GM12878 (cell line): ENCODE results near the gene SETD1A. TPM values are rescaled to one million over a fixed set of nuclear protein-coding genes. Genes with fewer than 3 reads are reported as not detected.

Experiments used
- ATAC-seq: fragments of 200-7000 bp; cut with Tn5 transposase; 3 replicates; pipeline ENCODE4 v1.9.1; 2020; ENCODE audit warnings: mild to moderate bottlenecking, moderate library complexity
- BruUV-seq: library from RNA; stranded (reverse); fragments of 400-500 nt; replicated peaks from 2 replicates; lab custom pipeline; 2021; lab: Mats Ljungman, UMichigan
- CTCF ChIA-PET: fragments of 300-600 bp; sonication (Branson Sonifier 250); formaldehyde crosslinking; extraction: SDS; loops from one replicate; lab custom pipeline; 2021; ENCODE audit warnings: inconsistent platforms; lab: Yijun Ruan, JAX
- POLR2A ChIA-PET: fragments of 350-600 bp; formaldehyde crosslinking; extraction: SDS; loops from one replicate; lab custom pipeline; 2021; ENCODE audit warnings: inconsistent platforms; lab: Charles Lee
- RAD21 ChIA-PET: fragments of 300-600 bp; sonication (Branson Sonifier 250); formaldehyde crosslinking; loops from one replicate; lab custom pipeline; 2023; ENCODE audit warnings: antibody characterized with exemption; ENCODE audit not compliant: unreplicated experiment; lab: Charles Lee
- SMC1A ChIA-PET: fragments of 300-600 bp; sonication (Branson Sonifier 250); formaldehyde crosslinking; loops from one replicate; lab custom pipeline; 2023; ENCODE audit not compliant: unreplicated experiment, uncharacterized antibody; lab: Charles Lee
- DNase-seq: peaks from one replicate; pipeline ENCODE4 v3.0.0-alpha.2; 2011; ENCODE audit warnings: low read depth, low spot score
- FAIRE-seq: peaks from 3 replicates; lab custom pipeline; 2011; peaks lifted over from hg19 to GRCh38; lab: Jason Lieb, UNC
- H2AFZ ChIP-seq: 2 replicates; pipeline ENCODE4 v1.6.0; 2011; ENCODE audit warnings: low read depth, low read length, control low read depth; ENCODE audit not compliant: control insufficient read depth
- H3K27ac ChIP-seq: 2 replicates; pipeline ENCODE4 v1.5.1; 2011; ENCODE audit warnings: control low read depth; ENCODE audit not compliant: control insufficient read depth, insufficient read depth
- H3K27me3 ChIP-seq, 2 experiments: replicated peaks in 1 of 2; 2 replicates each; pipeline versions ENCODE4 v1.6.0 to v1.6.1; 2011; ENCODE audit warnings: low read length in 1 of 2; ENCODE audit not compliant: control insufficient read depth in 2 of 2, insufficient read depth in 2 of 2
- H3K36me3 ChIP-seq, 2 experiments: 2 replicates each; pipeline ENCODE4 v1.5.1; 2011; ENCODE audit warnings: low read length in 1 of 2; ENCODE audit not compliant: control insufficient read depth in 2 of 2, insufficient read depth in 2 of 2
- H3K4me1 ChIP-seq: 2 replicates; pipeline ENCODE4 v1.6.1; 2011; ENCODE audit warnings: mild to moderate bottlenecking, low read length, moderate library complexity, mixed read lengths; ENCODE audit not compliant: control insufficient read depth, insufficient read depth
- H3K4me2 ChIP-seq: 2 replicates; pipeline ENCODE4 v1.6.0; 2011; ENCODE audit warnings: control low read depth; ENCODE audit not compliant: control insufficient read depth, insufficient read depth
- H3K4me3 ChIP-seq: fragments of 200-600 bp; sonication (generic); 2 replicates; pipeline ENCODE4 v1.5.1; 2016
- H3K79me2 ChIP-seq: 2 replicates; pipeline ENCODE4 v1.6.0; 2011; ENCODE audit warnings: low read length; ENCODE audit not compliant: control insufficient read depth, insufficient read depth
- H3K9ac ChIP-seq: 2 replicates; pipeline ENCODE4 v1.8.0; 2011; ENCODE audit warnings: low read length, control low read depth, mixed read lengths; ENCODE audit not compliant: control insufficient read depth, insufficient read depth
- H3K9me3 ChIP-seq: replicated peaks from 3 replicates; pipeline ENCODE4 v1.5.1; 2011; ENCODE audit warnings: mild to moderate bottlenecking, low read length; ENCODE audit not compliant: control insufficient read depth, insufficient read depth
- H4K20me1 ChIP-seq: 2 replicates; pipeline ENCODE4 v1.6.0; 2011; ENCODE audit not compliant: control insufficient read depth, insufficient read depth
- CHD4 ChIP-seq: fragments of 200-600 bp; sonication (generic); IDR thresholded peaks from 2 replicates; pipeline ENCODE4 v1.6.1; 2016; ENCODE audit warnings: mild to moderate bottlenecking
- FOXK2 ChIP-seq: fragments of 450-650 bp; IDR thresholded peaks from 2 replicates; pipeline ENCODE4 v1.6.1; 2017; ENCODE audit warnings: mild to moderate bottlenecking, moderate library complexity
- GATAD2B ChIP-seq: fragments of 450-650 bp; conservative IDR thresholded peaks from 2 replicates; pipeline ENCODE4 v1.6.1; 2017; ENCODE audit warnings: low read depth, mild to moderate bottlenecking, moderate library complexity
- HDAC2 ChIP-seq: fragments of 200-600 bp; sonication (generic); IDR thresholded peaks from 2 replicates; pipeline ENCODE4 v1.6.1; 2017
- IRF4 ChIP-seq: IDR thresholded peaks from 2 replicates; pipeline ENCODE4 v1.6.1; 2011; ENCODE audit warnings: low read depth, low read length
- NRF1 ChIP-seq: conservative IDR thresholded peaks from 2 replicates; pipeline ENCODE4 v1.6.1; 2011; ENCODE audit warnings: mild to moderate bottlenecking, low read depth, low read length, improper control_type of control experiment
- POLR2A ChIP-seq: IDR thresholded peaks from 2 replicates; pipeline ENCODE4 v1.6.1; 2011; ENCODE audit warnings: low read depth, mild to moderate bottlenecking, low read length
- POU2F2 ChIP-seq: IDR thresholded peaks from 3 replicates; pipeline ENCODE4 v1.6.1; 2011; ENCODE audit warnings: low read depth, mild to moderate bottlenecking, low read length, borderline replicate concordance
- WGBS: methylation state at CpG from one replicate; pipeline ENCODE4 v1.1.6; 2016; ENCODE audit warnings: low lambda C conversion rate; ENCODE audit not compliant: insufficient replicate concordance, insufficient coverage; ENCODE audit errors: missing lambda C conversion rate; 5-methylcytosine and 5-hydroxymethylcytosine counted together
- in situ Hi-C: fragments of 300-500 bp; cut with MboI; formaldehyde crosslinking; loops from 9 replicates; pipeline ENCODE4 v1.14.3; 2018; ENCODE audit warnings: mixed read lengths
- intact Hi-C: fragments of 100-400 bp; cut with micrococcal nuclease; formaldehyde crosslinking; loops from one replicate; pipeline ENCODE4 v1.14.2; 2022; ENCODE audit not compliant: unreplicated experiment
- polyA plus RNA-seq, 11 experiments: library from polyadenylated mRNA; depleted of rRNA in 4 of 11; unstranded in 6 of 11; stranded (reverse) in 5 of 11; fragments of >200 nt; fragmentation: Nextera tagmentation in 4 of 11; fragmentation: Illumina TruSeq in 1 of 11; extraction: Ambion mirVana in 4 of 11; extraction: Trizol in 1 of 11; gene quantifications; 1 replicate in 1 of 11; 2 replicates in 10 of 11; pipeline versions ENCODE4 v1.2.1 to v1.2.3, GENCODE V29; 2011 to 2016; ENCODE audit warnings: inconsistent platforms in 2 of 11, missing spikeins in 2 of 11, low read depth in 1 of 11
- total RNA-seq, 4 experiments: library from RNA; depleted of rRNA in 3 of 4; stranded (reverse); fragments of >200 nt in 3 of 4; fragmentation: Illumina TruSeq in 1 of 4; extraction: Trizol in 1 of 4; gene quantifications; 2 replicates each; pipeline versions ENCODE4 v1.2.1 to v1.2.3, GENCODE V29; 2013 to 2021
- TF ChIP-seq, protein P1 (sequence below): fragments of 450-650 bp; IDR thresholded peaks from 2 replicates; pipeline ENCODE4 v1.6.1; 2017; ENCODE audit warnings: mild to moderate bottlenecking, moderate library complexity
- TF ChIP-seq, protein P2 (sequence below): IDR thresholded peaks from 2 replicates; pipeline ENCODE4 v1.6.1; 2012; ENCODE audit warnings: low read depth, low read length, improper control_type of control experiment
- TF ChIP-seq, protein P3 (sequence below): fragments of 450-650 bp; IDR thresholded peaks from 2 replicates; pipeline ENCODE4 v1.6.1; 2016; ENCODE audit warnings: mild to moderate bottlenecking
- TF ChIP-seq, protein P4 (sequence below): fragments of 450-650 bp; IDR thresholded peaks from 2 replicates; pipeline ENCODE4 v1.6.1; 2017; ENCODE audit warnings: borderline replicate concordance

The SETD1A gene
- total and polyA plus RNA-seq, 10 of the 15 experiments (the other 5 are each of a cell fraction or from before 2014, with no cell fraction given), result 0.02 to 25.9 (median 4.9) TPM

DNA sequence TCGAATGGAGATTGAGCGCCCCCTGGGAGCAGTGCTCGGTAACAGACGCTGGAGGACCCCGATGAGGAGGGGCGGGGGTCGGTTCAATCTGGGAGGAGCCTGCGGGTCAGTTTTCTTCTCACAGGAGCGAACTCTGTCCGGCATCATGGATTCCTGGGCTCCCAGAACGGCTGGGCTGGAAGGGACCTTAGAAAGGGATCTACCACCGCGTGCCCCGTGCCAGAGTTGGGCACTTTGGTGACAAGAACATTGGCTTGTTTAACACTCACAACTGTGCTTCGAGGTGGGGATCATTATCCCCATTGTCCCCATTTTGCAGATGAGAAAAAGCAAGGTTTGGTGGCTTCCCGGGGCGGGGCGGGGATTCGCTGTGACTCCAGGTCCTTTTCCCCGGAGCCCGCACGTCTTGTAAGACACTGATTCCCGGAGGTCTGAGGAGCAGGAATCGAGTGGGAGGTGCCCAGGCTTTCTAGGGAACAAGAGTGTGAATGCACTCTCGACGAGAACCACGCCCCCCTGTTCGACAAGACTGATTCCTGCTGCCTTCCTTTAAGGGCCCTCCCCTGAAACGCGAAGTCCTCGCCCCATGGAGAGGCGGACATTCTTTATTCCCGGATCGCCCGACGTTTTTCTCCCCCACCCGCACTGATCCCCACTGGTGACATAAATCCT, 35.7 kb upstream of the SETD1A start (continued):
- TF ChIP-seq, protein P1, sequence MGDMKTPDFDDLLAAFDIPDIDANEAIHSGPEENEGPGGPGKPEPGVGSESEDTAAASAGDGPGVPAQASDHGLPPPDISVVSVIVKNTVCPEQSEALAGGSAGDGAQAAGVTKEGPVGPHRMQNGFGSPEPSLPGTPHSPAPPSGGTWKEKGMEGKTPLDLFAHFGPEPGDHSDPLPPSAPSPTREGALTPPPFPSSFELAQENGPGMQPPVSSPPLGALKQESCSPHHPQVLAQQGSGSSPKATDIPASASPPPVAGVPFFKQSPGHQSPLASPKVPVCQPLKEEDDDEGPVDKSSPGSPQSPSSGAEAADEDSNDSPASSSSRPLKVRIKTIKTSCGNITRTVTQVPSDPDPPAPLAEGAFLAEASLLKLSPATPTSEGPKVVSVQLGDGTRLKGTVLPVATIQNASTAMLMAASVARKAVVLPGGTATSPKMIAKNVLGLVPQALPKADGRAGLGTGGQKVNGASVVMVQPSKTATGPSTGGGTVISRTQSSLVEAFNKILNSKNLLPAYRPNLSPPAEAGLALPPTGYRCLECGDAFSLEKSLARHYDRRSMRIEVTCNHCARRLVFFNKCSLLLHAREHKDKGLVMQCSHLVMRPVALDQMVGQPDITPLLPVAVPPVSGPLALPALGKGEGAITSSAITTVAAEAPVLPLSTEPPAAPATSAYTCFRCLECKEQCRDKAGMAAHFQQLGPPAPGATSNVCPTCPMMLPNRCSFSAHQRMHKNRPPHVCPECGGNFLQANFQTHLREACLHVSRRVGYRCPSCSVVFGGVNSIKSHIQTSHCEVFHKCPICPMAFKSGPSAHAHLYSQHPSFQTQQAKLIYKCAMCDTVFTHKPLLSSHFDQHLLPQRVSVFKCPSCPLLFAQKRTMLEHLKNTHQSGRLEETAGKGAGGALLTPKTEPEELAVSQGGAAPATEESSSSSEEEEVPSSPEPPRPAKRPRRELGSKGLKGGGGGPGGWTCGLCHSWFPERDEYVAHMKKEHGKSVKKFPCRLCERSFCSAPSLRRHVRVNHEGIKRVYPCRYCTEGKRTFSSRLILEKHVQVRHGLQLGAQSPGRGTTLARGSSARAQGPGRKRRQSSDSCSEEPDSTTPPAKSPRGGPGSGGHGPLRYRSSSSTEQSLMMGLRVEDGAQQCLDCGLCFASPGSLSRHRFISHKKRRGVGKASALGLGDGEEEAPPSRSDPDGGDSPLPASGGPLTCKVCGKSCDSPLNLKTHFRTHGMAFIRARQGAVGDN, result no peak

DNA sequence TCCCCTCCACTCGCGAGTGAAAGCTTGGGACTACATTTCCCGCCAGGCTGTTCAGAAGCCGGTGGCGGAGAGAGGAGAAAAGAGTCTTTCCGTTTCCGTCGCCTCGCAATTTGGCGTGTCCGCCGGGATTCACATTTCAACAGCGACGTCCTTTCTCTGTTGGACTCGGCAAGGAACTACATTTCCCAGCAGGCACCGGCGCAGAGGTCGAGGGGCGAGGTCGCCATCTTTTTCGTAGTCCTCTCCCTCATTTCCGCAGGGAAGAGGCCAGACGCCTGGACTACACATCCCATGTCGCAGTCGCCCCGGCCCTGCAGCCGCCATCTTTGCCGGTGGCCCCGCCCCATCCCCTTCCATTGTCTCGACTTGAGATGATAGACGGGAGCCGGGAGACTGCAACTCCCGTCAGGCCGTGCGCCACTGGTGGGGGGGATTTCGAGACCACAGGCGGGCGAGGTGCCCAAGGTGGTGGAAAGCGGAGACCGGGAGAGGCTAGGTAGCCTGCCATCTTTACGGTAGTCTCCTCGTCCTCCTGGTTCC, 35.1 kb upstream of the SETD1A start:
- Histone ChIP-seq H3K9me3 (no peaks in the 10 kb centered on the region), H3K9ac (peak overlapping the region; percentile 70), H3K4me2 (peak overlapping the region; percentile 99), H3K4me3 (peak overlapping the region; percentile 86), H3K4me1 (peaks cover 4% of the 10 kb centered on the region; the same call in 1 of the 2 replicates), H3K79me2 (peaks cover 5% of the 10 kb centered on the region), H4K20me1 (no peaks in the 10 kb centered on the region), H2AFZ (peak overlapping the region; percentile 93), H3K36me3 (no peaks in the 10 kb centered on the region; a peak in 2 of 4 replicates), H3K27me3 (no peaks in the 10 kb centered on the region), H3K27ac (peak overlapping the region; percentile 89)
- whole genome bisulfite sequencing, result under 1% methylated on average over 42 of the region's 42 CpGs
- POLR2A ChIA-PET, result interaction anchor here (0.5 kb wide), 1 partner anchor 205 kb away, joined by 5 read pairs; no protein-coding TSS in a partner anchor
- CTCF ChIA-PET, result interaction anchor here (0.6 to 1.0 kb wide), 4 partner anchors 78 to 351 kb away, joined by 3 to 15 read pairs (median 3); no protein-coding TSS in a partner anchor
- in situ Hi-C loops (loop anchor here (5.0 kb wide), 1 partner anchor 80 kb away; no protein-coding TSS in a partner anchor), intact Hi-C loops (loop anchor here (2.0 to 10.0 kb wide), 5 partner anchors 26 to 268 kb away; partner anchors contain the start of genes CFAP119, CTF1, FBRS and PRR14)
- peak; percentile 100 for FAIRE-seq
- BruUV-seq, result TSS peak; percentile 90
- RAD21 ChIA-PET, result interaction anchor here (0.6 to 0.8 kb wide), 2 partner anchors 77 to 120 kb away, joined by 3 to 7 read pairs; no protein-coding TSS in a partner anchor
- ATAC-seq, result peak; percentile 87
- SMC1A ChIA-PET, result interaction anchor here (0.6 to 1.0 kb wide), 2 partner anchors 78 to 226 kb away, joined by 3 to 14 read pairs; no protein-coding TSS in a partner anchor
- peak; percentile 98 for DNase-seq
- TF ChIP-seq HDAC2, result no peak
- TF ChIP-seq, protein P2, sequence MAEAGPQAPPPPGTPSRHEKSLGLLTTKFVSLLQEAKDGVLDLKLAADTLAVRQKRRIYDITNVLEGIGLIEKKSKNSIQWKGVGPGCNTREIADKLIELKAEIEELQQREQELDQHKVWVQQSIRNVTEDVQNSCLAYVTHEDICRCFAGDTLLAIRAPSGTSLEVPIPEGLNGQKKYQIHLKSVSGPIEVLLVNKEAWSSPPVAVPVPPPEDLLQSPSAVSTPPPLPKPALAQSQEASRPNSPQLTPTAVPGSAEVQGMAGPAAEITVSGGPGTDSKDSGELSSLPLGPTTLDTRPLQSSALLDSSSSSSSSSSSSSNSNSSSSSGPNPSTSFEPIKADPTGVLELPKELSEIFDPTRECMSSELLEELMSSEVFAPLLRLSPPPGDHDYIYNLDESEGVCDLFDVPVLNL, result peak; percentile 69
- TF ChIP-seq, protein P3, sequence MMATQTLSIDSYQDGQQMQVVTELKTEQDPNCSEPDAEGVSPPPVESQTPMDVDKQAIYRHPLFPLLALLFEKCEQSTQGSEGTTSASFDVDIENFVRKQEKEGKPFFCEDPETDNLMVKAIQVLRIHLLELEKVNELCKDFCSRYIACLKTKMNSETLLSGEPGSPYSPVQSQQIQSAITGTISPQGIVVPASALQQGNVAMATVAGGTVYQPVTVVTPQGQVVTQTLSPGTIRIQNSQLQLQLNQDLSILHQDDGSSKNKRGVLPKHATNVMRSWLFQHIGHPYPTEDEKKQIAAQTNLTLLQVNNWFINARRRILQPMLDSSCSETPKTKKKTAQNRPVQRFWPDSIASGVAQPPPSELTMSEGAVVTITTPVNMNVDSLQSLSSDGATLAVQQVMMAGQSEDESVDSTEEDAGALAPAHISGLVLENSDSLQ, result peak; percentile 96
- TF ChIP-seq NRF1, result no peak; the same call in 1 of the 2 replicates
- TF ChIP-seq POU2F2, result no peak
- TF ChIP-seq, protein P4, sequence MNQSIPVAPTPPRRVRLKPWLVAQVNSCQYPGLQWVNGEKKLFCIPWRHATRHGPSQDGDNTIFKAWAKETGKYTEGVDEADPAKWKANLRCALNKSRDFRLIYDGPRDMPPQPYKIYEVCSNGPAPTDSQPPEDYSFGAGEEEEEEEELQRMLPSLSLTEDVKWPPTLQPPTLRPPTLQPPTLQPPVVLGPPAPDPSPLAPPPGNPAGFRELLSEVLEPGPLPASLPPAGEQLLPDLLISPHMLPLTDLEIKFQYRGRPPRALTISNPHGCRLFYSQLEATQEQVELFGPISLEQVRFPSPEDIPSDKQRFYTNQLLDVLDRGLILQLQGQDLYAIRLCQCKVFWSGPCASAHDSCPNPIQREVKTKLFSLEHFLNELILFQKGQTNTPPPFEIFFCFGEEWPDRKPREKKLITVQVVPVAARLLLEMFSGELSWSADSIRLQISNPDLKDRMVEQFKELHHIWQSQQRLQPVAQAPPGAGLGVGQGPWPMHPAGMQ, result no peak
- no peak for TF ChIP-seq FOXK2
- no peak for TF ChIP-seq CHD4
- TF ChIP-seq GATAD2B, result no peak
- TF ChIP-seq IRF4, result no peak
- TF ChIP-seq POLR2A, result no peak; the same call in 1 of the 2 replicates
